Pons (tissue), 1 donor: ENCODE results near the gene OR6P1.
A peak's percentile ranks its signal among the peaks of the same experiment; 100 is the strongest.

ENCODE experiments used
- DNase-seq: peaks from one replicate; pipeline ENCODE4 v3.0.0-alpha.2; 2016; ENCODE audit warnings: low spot score

OR6P1 gene

DNA sequence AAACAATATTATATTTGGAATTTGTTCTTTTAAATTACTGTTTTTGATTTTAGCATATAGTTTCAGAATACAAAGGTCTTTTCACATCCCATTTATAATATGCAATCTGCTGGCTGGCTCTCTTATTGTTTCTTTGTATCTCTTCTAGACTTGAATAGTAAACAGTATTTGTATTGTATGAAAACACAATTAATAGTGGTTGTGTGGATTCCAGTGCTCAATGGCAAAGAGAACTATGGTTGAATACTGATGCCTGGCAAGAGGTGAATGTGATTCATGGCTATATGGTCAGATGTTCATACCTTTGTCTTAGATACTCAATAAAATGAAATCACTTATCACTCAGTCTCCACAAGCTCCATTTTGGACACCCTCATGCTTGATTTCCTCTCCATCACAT, 53.4 kb downstream of the OR6P1 start:
- DNase-seq: peak; percentile 88
